ENCODE data around the gene ERC2.

DNA sequence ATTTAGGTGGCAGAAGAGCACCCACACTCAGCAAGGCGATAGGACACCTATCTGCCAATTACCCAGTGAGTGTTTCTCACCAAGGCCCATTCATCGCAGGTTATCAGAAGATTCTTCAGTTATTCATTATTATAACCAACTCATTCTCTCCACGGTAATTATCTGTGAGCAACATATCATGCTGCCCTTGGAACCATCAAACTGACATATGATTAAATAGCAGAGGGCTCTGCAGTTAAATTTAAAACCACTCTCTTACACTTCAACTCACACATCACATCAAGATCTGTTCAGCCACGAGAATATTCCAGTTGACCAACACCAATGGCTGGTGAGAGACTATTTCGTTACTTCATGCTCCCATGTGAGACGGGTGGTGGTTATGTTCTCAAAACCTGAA is 489.3 kb downstream of the ERC2 start:
- TF ChIP-seq POLR2A (IDR thresholded peaks at IDR 0.05) (no peak), CTCF (IDR thresholded peaks at IDR 0.05) (no peak), POLR2AphosphoS5 (IDR thresholded peaks at IDR 0.05) (no peak)

Data from breast epithelium (tissue), 3 donors.